Caco-2 (cell line): ENCODE measurements around the gene ITGB1BP2. TPM values are rescaled to one million over a fixed set of nuclear protein-coding genes. Genes with fewer than 3 reads are reported as not detected.
"Not testable (repeated sequence)": the region's sequence is repeated elsewhere in the genome, so short reads cannot be mapped to it uniquely, and the experiment has no call there.

ENCODE experiments used
- BruUV-seq: library from RNA; stranded (reverse); fragments of 400-500 nt; replicated peaks from 2 replicates; lab custom pipeline; 2021; lab: Mats Ljungman, UMichigan
- CTCF ChIA-PET: fragments of 300-600 bp; sonication (Branson Sonifier 250); formaldehyde crosslinking; loops from one replicate; lab custom pipeline; 2022; ENCODE audit warnings: antibody characterized with exemption; lab: Charles Lee
- POLR2A ChIA-PET: fragments of 300-600 bp; sonication (Branson Sonifier 250); formaldehyde crosslinking; loops from one replicate; lab custom pipeline; 2022; ENCODE audit warnings: antibody characterized with exemption; lab: Charles Lee
- DNase-seq, 2 experiments: peaks; one replicate each; pipeline versions ENCODE4 v3.0.0 to v3.0.0-alpha.2; 2020 to 2022
- H3K27me3 ChIP-seq: replicated peaks from 2 replicates; pipeline ENCODE4 v1.6.0; 2011; ENCODE audit warnings: low read length; ENCODE audit not compliant: control insufficient read depth, insufficient read depth
- H3K36me3 ChIP-seq: 2 replicates; pipeline ENCODE4 v1.5.1; 2011; ENCODE audit warnings: low read length; ENCODE audit not compliant: control insufficient read depth, insufficient read depth
- H3K4me1 ChIP-seq: fragments of 250-450 bp; sonication (Bioruptor Pico); 2 replicates; pipeline ENCODE4 v1.5.1; 2020; ENCODE audit warnings: mild to moderate bottlenecking
- H3K4me3 ChIP-seq: 2 replicates; pipeline ENCODE4 v1.5.1; 2011; ENCODE audit warnings: low read depth, mild to moderate bottlenecking, control low read depth, low read length
- H3K9me3 ChIP-seq: fragments of 250-450 bp; sonication (Bioruptor Pico); 2 replicates; pipeline ENCODE4 v1.5.1; 2020; ENCODE audit warnings: mild to moderate bottlenecking, moderate library complexity
- H3K27ac Mint-ChIP-seq: one replicate; pipeline ENCODE4 v1.8.0; 2022; ENCODE audit warnings: mixed read lengths; ENCODE audit not compliant: unreplicated experiment
- H3K27me3 Mint-ChIP-seq: one replicate; pipeline ENCODE4 v1.8.0; 2022; ENCODE audit warnings: mixed read lengths; ENCODE audit not compliant: insufficient read depth, unreplicated experiment
- H3K36me3 Mint-ChIP-seq: one replicate; pipeline ENCODE4 v1.8.0; 2022; ENCODE audit warnings: mild to moderate bottlenecking, mixed read lengths; ENCODE audit not compliant: insufficient read depth, unreplicated experiment
- H3K4me1 Mint-ChIP-seq: one replicate; pipeline ENCODE4 v1.8.0; 2022; ENCODE audit warnings: low read depth, mixed read lengths; ENCODE audit not compliant: unreplicated experiment
- H3K4me3 Mint-ChIP-seq: one replicate; pipeline ENCODE4 v1.8.0; 2022; ENCODE audit warnings: mild to moderate bottlenecking, moderate library complexity, mixed read lengths; ENCODE audit not compliant: unreplicated experiment
- H3K9me3 Mint-ChIP-seq: one replicate; pipeline ENCODE4 v1.8.0; 2022; ENCODE audit warnings: mixed read lengths; ENCODE audit not compliant: unreplicated experiment
- CTCF ChIP-seq, 2 experiments: fragments of 200-600 bp in 1 of 2; IDR thresholded peaks; 1 replicate in 1 of 2; 2 replicates in 1 of 2; pipeline versions ENCODE4 v1.5.1 to v1.8.0; 2011 to 2022; ENCODE audit warnings: antibody characterized with exemption in 1 of 2, control low read depth in 1 of 2, inconsistent platforms in 1 of 2, low read depth in 1 of 2, low read length in 1 of 2, mild to moderate bottlenecking in 1 of 2, moderate library complexity in 1 of 2; ENCODE audit not compliant: insufficient read depth in 1 of 2, severe bottlenecking in 1 of 2, unreplicated experiment in 1 of 2
- intact Hi-C: fragments of 100-400 bp; cut with micrococcal nuclease; formaldehyde crosslinking; loops from one replicate; pipeline ENCODE4 v1.10.0; 2022; ENCODE audit not compliant: unreplicated experiment
- total RNA-seq: library from RNA; stranded (reverse); gene quantifications from 2 replicates; pipeline ENCODE4 v1.2.3, GENCODE V29; 2022

The ITGB1BP2 gene
- total RNA-seq, 1 experiment from 2014 or later: 6.1 TPM

GRCh38 chrX:71320126-71320525, 18.6 kb downstream of the ITGB1BP2 start:
- no TSS peak for BruUV-seq
- Histone ChIP-seq H3K4me3 (no peak overlapping the region), H3K9me3 (no peaks in the 10 kb centered on the region), H3K4me1 (no peaks in the 10 kb centered on the region), H3K27me3 (no peaks in the 10 kb centered on the region), H3K36me3 (no peaks in the 10 kb centered on the region)
- no peak overlapping the region for H3K4me3 Mint-ChIP-seq
- no peak overlapping the region for H3K27ac Mint-ChIP-seq
- no peak for DNase-seq
- TF ChIP-seq CTCF (IDR thresholded peaks at IDR 0.05; ENCODE audit: insufficient read depth in 1 of 2, low read depth in 1 of 2, low read length in 1 of 2, severe bottlenecking in 1 of 2, unreplicated experiment in 1 of 2): no peak
- POLR2A ChIA-PET: no interaction called here
- H3K9me3 Mint-ChIP-seq: no peaks in the 10 kb centered on the region
- CTCF ChIA-PET: no interaction called here
- peaks cover 7% of the 10 kb centered on the region for H3K4me1 Mint-ChIP-seq
- peaks cover 3% of the 10 kb centered on the region for H3K36me3 Mint-ChIP-seq
- intact Hi-C loops: no loop called here
- no peaks in the 10 kb centered on the region for H3K27me3 Mint-ChIP-seq

- Histone ChIP-seq H3K4me1 (no peaks in the 10 kb centered on the region), H3K27me3 (no peaks in the 10 kb centered on the region), H3K9me3 (peaks cover 2% of the 10 kb centered on the region; the same call in 1 of the 2 replicates), H3K4me3 (no peak overlapping the region), H3K36me3 (no peaks in the 10 kb centered on the region)
- no TSS peak for BruUV-seq
- POLR2A ChIA-PET: no interaction called here
- TF ChIP-seq CTCF (IDR thresholded peaks at IDR 0.05; ENCODE audit: insufficient read depth in 1 of 2, low read depth in 1 of 2, low read length in 1 of 2, severe bottlenecking in 1 of 2, unreplicated experiment in 1 of 2): no peak
- Mint-ChIP-seq H3K9me3 (no peaks in the 10 kb centered on the region), H3K4me3 (no peak overlapping the region), H3K36me3 (no peaks in the 10 kb centered on the region), H3K27ac (peak overlapping the region; percentile 73), H3K27me3 (no peaks in the 10 kb centered on the region), H3K4me1 (peaks cover 7% of the 10 kb centered on the region)
- peak in 1 of 2 experiments; percentile 31 for DNase-seq
- intact Hi-C loops: no loop called here
- CTCF ChIA-PET: no interaction called here
Observed at GRCh38 chrX:71321731-71322130, 20.2 kb downstream of the ITGB1BP2 start.

- H3K4me1 ChIP-seq, H3K36me3 ChIP-seq, CTCF ChIA-PET, DNase-seq, H3K27me3 ChIP-seq, H3K27ac Mint-ChIP-seq, H3K9me3 Mint-ChIP-seq, POLR2A ChIA-PET, H3K27me3 Mint-ChIP-seq, H3K4me3 ChIP-seq, BruUV-seq, H3K4me1 Mint-ChIP-seq, intact Hi-C loops, H3K4me3 Mint-ChIP-seq, H3K36me3 Mint-ChIP-seq, H3K9me3 ChIP-seq: not testable (repeated sequence)
Observed at GRCh38 chrX:71324452-71324851, 22.9 kb downstream of the ITGB1BP2 start.

GRCh38 chrX:71326394-71326793, 24.8 kb downstream of the ITGB1BP2 start:
- DNase-seq: no peak
- no peaks in the 10 kb centered on the region for H3K9me3 Mint-ChIP-seq
- no peaks in the 10 kb centered on the region for H3K36me3 ChIP-seq
- intact Hi-C loops: no loop called here
- no TSS peak for BruUV-seq
- no peaks in the 10 kb centered on the region for H3K4me1 ChIP-seq
- no peaks in the 10 kb centered on the region for H3K36me3 Mint-ChIP-seq
- no peak overlapping the region for H3K4me3 Mint-ChIP-seq
- CTCF ChIA-PET: no interaction called here
- H3K9me3 ChIP-seq: peaks cover 3% of the 10 kb centered on the region; the same call in 1 of the 2 replicates
- no peak overlapping the region for H3K4me3 ChIP-seq
- no peaks in the 10 kb centered on the region for H3K27me3 Mint-ChIP-seq
- no peaks in the 10 kb centered on the region for H3K27me3 ChIP-seq
- TF ChIP-seq CTCF (IDR thresholded peaks at IDR 0.05; ENCODE audit: insufficient read depth in 1 of 2, low read depth in 1 of 2, low read length in 1 of 2, severe bottlenecking in 1 of 2, unreplicated experiment in 1 of 2): no peak
- POLR2A ChIA-PET: no interaction called here
- no peak overlapping the region for H3K27ac Mint-ChIP-seq
- H3K4me1 Mint-ChIP-seq: peaks cover 7% of the 10 kb centered on the region

GRCh38 chrX:71349151-71349665, 47.7 kb downstream of the ITGB1BP2 start:
- H3K27me3 ChIP-seq, H3K27ac Mint-ChIP-seq, H3K36me3 ChIP-seq, H3K27me3 Mint-ChIP-seq, BruUV-seq, H3K36me3 Mint-ChIP-seq, H3K4me3 Mint-ChIP-seq, CTCF ChIA-PET, H3K9me3 ChIP-seq, H3K4me3 ChIP-seq, POLR2A ChIA-PET, DNase-seq, H3K4me1 ChIP-seq, H3K9me3 Mint-ChIP-seq, H3K4me1 Mint-ChIP-seq: not testable (repeated sequence)
- intact Hi-C loops: loop anchor here (5.0 kb wide), 1 partner anchor 352 kb away; no protein-coding TSS in a partner anchor
